NCI-H2081 (cell line): ENCODE results near the gene C19orf12.
A peak's percentile ranks its signal among the peaks of the same experiment; 100 is the strongest.

Experiments
- DNase-seq, 2 experiments: peaks; one replicate each; lab custom pipeline; 2025; lab: John Stamatoyannopoulos, UW

Gene C19orf12

DNA sequence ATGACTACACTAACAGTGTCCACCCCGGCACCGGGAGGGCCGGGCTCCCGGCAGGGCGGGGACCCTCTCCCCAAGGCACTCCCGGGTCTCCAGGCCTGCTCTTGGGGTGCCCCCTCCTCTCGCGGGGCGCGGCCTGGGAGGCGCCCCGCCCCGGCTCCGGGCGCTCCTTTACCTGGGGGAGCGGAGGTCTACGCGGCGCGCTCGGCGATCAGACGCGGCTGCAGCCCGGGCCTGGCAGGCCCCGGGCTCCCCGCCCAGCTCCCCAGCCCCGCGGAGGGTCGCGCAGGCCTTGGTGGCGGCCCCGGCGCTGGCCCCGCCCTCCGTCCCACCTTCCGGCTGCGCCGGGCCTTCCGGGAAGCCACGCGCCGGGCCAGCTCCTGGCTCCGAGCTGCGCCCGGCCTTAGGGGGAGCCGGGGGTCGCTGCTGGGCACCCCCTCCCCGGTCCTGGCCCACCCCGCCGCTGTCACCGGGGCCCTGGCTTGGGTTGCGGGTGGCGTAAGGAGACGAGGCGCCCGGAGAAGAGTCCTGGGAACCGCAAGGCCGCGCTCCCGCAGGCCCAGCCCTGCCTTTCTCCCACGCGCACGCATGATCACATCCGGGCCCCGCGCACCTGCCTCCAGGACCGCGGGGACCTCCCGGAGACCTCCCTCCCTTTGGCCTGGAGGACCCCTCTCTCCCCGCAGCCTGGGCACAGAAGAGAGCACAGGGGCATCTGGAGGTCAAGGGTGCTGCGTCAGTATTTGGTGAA lies at the start of gene C19orf12:
C19orf12 (minus strand) TSS at position 309 of the 748 bp plus-strand sequence. CDS start 6,848 bp downstream, outside the sequence.
- peak; percentile 47 to 49 for DNase-seq

DNA sequence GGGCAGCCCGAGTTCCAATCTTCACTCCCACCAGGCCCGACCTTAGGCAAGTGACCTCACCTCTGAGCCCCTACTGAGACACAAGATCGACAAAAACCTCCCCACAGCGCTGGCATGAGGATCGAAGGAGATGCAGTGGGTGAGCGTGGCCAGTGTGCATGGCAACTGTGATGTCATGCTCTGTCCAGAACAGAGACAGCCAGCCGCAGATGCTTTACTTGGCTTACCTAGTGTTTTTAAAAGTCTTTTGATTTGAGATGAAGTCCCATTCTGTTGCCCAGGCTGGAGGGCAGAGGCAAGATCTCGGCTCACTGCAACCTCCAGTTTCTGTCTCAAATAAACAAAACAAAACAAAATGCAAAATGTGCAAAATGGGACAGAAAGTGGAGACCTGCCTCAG lies 49.3 kb upstream of the C19orf12 start:
- DNase-seq: no peak

DNA sequence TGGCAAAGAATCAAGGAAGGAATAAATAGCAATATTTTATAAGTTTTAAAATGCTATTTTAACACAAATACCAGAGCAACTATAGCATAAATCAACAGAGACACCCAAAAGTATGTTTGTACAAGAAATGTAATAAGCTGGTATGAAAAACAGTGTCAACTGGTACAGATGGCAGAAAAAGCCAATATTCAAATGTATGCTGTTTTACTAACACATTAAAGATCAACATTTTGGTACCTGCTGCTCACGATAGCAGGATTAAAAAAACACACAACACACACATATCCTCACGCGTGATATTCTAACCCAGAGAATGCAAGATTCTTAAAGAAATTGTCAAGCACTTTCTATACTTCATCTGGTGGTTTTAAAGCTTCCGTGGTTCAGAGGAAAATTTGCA lies 48.1 kb upstream of the C19orf12 start:
- no peak for DNase-seq

DNA sequence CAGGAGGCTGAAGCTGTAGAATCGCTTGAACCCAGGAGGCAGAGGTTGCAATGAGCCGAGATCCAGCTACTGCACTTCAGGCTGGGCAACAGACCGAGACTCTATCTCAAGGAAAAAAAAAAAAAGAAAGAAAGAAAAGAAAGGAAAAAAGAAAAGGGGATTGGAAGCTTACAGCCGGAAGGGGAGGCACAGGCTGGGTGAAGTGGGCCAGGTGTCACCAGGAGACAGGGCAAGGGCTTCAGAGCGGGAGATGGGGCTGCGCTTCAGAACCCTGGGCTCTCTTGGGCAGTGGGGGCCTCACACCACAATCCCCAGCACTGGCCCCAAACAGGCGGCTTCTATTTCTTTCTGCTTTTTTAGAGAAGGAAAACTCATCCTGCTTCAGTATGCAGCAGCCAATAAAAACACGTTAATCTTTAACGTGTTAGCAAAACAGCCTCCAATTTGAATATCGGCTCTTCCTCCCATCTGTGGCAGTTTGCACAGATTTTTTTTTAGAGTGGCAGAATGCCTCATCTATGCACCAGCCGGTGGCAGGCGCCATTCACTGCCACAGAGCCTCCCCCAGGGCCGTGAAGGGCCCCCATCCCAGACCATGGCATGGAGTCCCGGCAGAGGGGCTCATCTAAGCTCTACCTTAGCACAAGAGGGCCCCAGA lies 46.6 kb upstream of the C19orf12 start:
- DNase-seq: no peak

DNA sequence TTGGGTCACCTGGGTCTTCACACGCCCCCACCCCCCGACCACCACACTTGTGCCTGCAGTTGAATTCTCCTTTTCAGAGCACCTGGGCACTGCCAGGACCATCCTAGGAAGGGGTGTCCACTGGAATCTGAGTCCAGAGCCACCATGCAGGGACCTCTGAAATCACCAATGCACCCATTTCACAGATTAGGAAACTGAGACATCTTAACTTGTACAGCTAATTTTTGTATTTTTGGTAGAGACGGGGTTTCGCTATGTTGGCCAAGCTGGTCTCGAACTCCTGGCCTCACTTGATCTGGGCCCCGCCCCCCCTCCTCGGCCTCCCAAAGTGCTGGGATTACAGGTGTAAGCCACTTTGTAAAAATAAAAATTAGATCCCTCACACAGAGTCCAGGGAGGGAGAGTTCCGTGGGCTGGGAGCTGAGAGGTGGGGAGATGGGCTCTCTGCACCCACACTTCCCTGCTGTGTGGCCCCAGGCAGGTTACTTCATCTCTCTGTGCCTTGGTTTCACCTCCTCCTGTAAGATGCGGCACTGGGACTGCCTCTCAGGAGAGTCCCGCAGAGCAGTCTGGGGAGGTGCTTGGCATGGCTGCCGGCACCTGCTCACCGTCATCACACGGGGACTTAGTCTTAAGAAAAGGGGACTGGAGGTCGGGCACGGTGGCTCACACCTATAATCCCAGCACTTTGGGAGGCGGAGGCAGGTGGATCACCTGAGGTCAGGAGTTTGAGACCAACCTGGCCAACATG lies 45.9 kb upstream of the C19orf12 start:
- no peak for DNase-seq

DNA sequence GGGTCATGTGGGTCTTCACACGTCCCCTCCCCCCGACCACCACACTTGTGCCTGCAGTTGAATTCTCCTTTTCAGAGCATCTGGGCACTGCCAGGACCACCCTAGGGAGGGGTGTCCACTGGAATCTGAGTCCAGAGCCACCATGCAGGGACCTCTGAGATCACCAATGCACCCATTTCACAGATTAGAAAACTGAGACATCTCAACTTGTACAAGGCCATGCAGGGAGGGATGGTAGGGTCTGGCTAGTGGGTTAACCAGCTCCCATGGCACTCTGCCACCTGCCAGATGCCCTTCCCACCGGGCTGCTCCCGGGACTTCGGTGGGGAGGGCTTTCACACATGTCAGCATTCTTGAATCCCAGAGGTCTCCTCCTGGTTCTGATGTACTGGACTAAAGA lies 44.3 kb upstream of the C19orf12 start:
- DNase-seq: no peak

DNA sequence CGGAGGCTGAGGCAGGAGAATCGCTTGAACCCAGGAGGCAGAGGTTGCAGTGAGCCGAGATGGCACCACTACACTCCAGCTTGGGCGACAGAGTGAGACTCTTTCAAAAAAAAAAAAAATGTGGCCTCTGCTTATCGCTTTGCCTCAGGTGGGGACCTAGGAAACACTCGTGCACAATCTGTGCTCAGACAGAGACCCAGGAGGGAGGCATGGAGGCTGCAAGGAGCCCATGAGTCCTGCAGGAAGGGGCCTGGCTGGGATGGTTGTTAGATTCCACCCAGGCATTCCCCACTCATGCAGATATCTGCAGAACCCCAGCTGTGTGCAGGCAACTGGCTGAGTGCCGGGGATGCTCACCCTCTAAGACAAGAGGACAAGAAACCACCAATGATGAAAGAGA lies 43.8 kb upstream of the C19orf12 start:
- DNase-seq: no peak

DNA sequence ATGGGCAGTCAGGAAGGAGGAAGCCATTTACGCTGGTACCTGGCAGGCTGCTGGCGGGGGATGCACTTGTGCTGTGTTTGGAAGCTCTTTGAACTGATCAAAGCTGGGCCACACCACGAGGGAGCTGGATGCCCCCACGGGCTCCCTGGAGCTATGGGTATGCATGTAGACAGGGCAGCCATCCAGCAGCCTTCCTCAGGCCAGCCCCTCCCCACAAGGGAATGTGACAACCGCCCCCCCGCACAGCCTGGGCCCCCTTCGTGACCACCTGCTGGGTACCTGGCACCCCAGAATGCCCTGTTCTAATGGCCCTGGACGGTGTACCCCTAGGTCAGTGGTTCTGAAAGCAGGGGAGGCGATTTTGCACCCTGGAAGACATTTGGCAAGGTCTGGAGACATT lies 42.5 kb upstream of the C19orf12 start:
- no peak for DNase-seq

DNA sequence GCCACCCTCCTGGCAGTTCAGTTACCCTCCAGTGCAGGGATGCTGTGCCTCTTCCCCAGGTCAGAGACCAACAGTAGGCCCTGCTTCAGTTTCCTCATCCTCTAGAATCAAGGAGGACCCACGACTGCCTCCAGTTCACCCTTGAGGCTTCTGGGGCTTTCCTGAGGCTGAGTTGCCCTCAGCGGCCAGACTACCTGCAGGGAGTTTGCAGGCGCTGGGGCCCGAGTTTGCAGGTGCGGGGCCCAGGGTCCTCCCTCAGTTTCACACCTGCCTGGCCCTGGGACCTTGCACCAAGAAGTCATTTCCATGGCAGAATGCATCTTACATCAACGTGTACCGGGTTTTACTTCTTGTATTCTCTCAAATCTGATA lies 38.9 kb upstream of the C19orf12 start:
- DNase-seq: no peak

DNA sequence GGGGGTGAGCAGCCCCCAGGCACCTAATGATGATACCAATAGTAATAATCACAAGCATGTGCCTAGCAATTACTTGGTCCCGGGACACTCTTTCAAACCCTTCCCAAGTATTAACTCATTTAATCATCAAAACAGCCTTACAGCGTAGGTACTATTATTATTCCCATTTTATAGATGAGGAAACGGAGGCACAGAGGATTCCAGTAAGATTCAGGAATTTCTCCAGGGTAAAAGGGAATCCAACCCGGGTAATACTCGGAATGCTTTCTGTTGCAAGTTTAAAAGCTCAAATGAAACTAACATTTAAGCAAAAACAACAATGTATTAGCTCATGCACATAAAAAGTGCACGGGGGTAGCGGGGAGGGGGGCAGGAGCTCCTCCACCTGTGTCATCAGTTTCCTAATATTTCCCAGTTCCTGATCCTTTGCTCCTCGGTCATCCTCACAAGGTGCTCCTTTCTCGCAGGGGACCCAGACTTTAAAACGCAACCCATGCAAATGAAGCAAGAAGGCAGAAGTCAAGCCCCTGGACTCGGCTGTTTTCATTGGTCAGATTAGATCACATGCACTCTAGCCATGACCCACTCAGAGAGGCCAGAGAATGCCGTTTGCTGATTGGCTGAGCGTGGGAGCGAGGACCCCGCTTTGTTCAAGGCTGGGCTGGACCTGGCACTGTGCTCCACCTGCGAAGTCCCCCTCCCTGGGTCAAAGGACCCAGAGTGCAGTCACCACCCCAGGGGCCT lies 38.3 kb upstream of the C19orf12 start:
- DNase-seq: no peak

DNA sequence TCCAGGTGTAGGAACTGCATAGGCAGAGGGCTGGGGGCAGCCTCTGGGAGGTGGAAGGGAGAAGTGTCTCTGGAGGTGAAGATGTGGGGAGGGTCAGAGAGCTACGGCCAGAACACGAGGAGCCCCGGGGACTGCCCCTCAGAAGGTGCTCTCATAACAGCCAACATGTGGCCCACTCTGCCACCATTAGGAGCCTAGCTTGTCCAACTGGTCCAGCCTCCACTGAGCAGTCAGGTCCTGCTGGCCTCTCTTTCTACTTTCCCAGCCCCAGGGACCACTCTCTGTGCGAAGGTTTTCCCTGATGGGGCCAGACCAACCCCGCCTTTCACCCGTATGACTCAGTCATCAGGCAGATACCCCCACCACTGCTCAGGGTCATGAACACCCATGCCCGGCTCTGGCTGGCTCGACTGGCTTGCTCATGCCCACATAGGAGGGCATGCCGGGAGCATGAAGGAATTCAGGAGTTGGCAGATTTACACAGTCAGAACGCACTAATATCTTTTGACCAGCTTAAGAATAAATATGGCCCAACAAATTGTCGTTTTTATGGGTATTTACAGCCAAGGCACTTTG lies 37.5 kb upstream of the C19orf12 start:
- DNase-seq: no peak

DNA sequence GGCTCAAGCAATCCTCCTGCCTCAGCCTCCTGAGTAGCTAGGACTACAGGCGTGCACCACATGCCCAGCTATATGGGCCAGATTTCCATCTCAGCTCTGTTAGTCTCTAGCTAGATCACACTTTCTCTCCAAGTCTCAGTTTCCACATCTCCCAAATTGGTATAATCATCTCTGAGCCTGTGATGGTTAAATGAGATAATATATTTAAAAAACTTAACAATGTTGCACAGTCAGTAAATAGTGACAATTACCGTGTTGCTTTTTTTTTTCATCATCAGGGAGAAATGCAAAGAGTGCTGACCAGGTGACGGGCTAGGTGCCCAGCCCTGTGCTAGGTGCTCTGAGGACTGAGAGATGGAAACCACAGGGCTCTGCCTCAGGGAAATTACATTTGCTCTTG lies 36.9 kb upstream of the C19orf12 start:
- DNase-seq: no peak

DNA sequence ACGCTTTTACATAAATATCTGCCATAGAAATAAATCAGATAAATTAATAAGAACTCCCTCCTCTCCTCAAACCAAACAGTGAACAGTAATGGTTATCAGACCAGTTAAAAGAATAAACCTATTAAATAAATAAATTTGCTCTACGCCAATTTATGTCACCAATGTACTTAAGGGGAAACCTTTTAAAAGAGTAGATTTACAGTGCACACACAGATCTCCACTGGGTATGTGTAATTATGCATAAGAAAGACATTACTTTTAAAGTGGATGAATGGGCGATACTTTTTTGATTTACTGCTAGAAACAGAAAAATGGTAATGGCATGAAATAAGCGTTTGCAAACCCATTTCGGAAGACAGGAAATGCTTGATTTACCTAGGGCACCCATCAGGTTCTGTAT lies 34.9 kb upstream of the C19orf12 start:
- no peak for DNase-seq

DNA sequence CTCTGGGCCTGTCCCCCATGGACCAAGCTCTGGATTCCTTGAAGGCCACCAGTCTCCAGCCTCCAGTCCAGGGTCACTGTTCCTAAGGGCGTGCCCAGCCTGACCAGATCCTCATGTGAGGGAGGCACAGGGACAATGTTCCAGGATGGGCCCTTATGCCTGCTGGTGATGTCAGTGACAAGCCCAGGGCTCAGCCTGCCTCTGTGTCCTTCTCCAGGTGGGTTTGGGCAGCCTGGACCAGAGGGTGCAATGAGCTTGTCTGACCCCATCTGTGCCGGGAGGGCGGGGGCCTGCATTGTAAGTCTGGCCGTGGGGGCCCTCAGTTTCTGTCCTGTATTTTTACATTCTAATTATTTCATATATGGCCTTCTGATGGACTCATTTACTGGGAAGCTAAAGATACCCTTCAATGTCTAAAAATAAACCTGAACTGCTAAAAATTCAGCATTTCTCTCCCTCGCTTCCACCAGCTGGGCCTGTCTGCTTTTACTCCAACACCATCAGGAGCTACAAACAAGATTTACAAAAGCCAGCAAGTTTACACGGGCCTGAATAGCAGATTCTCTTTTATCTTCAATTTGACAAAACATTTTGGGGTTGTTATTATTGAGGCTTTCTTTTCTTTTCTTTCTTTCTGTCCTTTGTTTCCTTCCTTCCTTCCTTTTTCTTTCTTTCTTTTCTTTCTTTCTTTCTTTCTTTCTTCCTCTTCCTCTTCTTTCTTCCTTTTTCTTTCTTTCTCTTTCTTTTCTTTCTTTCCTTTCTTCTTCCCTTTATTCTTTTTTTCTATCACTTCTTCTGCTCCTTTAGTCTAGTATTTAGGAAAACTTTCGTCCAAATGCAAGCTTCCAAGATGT lies 34.2 kb upstream of the C19orf12 start:
- DNase-seq: no peak

DNA sequence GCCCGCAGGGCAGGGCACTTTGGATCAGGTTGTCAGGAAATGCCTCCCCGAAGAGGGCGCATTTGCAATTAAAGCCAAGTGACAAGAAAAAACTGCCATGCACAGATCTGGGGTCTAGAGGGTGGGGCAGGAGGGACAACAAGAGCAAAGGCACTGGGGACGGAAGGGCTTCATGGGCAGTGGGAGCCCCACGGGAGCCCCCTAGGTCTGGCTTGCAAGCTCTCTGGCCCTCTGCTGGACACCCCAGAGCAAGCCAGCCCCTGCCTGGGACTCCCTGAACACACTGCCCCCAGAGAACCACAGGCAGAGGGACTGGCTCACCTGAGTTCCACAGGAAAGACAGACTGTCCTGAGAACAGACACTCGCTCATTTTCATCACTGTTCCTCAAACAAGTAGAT lies 30.2 kb upstream of the C19orf12 start:
- no peak for DNase-seq

DNA sequence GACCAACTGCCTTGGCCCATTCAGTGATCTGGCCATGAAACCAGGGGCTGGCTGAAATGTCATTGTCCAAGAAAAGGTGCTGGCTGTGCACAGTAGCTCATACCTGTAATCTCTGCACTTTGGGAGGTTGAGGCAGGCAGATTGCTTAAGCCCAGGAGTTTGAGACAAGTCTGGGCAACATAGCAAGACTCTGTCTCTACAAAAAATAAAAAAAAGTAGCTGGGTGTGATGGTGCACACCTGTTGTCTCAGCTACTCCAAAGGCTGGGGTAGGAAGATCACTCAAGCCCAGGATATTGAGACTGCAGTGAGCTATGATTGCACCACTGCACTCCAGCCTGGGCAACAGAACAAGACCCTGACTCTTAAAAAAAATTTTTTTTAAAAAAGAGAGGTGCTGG lies 28.6 kb upstream of the C19orf12 start:
- no peak for DNase-seq

DNA sequence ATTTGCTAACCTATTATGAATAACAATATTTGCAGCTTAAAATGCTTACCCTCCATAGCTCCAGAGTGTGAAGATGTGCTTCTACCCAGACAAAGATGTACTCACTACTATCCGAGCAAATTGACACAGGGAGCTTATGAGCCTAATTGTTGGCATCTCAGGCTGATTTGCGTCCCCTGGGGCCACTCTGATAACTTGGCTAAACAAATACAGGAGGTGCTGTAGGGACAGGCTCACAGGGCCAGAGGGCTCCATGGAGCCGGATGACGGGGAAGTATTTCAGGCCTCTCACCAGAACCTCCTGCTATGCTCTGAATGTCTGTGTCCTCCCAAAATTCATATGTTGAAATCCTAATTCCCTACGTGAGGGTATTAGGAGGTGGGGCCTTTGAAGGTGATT lies 26.7 kb upstream of the C19orf12 start:
- no peak for DNase-seq

DNA sequence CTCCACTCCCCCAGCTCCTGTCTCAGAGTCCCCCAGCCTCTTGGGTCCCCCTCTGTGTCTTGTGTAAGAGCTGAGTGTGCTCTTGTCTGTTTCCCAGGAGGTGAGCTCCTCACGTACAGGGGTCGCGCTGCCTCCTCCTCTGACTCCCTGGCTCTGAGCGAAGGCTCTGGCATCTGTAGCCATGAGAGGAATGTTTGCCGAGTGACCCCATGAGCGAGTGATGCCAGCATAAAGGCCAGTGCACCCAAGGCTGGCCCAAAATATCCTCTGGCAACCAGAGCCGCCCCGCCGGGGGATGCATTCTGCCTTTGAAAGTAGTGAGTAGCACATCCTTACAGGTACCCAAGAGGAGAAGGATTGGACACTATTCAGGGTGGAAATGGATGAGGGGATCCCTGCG lies 26.2 kb upstream of the C19orf12 start:
- no peak for DNase-seq

DNA sequence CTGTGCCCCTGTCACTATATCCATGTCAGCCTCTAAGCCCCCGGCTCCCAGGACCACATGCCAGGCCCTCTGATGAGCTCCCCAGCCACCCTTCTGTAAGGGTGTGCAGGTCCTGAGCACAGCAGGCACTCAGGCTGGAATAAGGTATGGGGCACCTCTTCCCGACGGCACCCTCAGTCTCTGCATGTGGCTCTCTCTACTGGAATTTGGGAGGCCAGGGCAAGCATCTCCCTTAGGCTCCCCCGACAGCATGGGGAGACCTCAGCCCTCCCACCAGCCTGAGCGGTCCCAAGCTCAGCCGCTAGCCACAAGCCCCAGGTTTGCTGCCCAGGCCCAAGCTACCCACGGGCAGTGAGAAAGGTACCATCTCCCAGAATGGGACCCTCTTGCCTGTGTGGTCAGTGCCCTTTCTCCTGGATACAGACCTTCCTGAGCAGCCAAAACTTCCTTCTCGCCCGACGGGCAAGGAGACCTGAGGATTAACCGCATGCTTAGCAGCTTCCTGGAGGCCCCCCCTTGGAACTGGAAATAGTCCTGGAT lies 22.5 kb upstream of the C19orf12 start:
- DNase-seq: no peak

DNA sequence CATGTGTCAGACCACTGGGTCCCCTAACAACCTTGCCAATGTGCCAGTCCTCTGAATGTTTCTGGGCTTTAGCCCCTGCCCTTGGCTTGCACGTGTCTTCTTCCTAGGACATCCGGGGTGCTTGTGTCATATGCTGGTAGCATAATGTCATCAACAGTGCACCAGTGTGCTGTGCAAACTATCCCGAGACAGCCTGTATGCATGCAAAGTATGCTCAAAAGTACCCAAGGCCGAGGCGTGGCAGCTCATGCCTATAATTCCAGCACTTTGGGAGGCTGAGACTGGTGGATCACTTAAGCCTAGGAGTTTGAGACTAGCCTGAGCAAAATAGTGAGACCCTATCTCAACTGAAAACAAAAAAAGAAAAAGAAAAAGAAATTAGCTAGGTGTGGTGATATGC lies 20.8 kb upstream of the C19orf12 start:
- no peak for DNase-seq

DNA sequence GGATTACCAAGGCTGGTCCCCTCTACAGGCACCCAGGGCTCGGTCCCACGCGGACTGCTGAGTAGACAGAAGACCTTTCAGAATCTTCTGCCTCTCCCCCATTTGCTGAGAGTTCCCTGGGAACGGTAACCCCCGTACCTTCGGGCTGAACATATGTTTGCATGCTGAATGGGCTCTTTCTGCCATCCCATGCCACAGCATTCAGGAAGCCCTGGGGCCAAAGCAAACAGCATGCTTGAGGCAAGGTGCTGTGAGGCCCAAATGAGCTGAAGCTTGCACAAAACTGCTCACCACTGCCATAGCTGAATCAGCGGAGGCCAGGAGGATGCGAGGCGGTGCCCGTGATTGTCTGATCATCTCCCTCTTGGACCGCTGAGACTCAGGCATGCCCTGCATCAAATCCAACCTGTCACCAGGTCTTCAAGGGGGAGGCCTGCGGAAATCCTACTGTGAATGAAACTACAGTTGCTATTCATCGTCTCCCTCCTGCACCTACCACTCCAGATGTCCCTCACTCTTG lies 16.3 kb upstream of the C19orf12 start:
- DNase-seq: no peak
